ENCODE measurements around the gene PFDN5. TPM values are rescaled to one million over a fixed set of nuclear protein-coding genes. Genes with fewer than 3 reads are reported as not detected.

Gene PFDN5
- total and polyA plus RNA-seq, 12 donors: 307 to 1,216 (median 356) TPM

GRCh38 chr12:53299454-53300180 lies 4.3 kb downstream of the PFDN5 start, which contains the start of gene MYG1:
Gene MYG1 (plus strand): TSS chr12:53299695. CDS start chr12:53299738, 43 bp downstream.
- DNase-seq: peak; percentile 84 to 88
- ATAC-seq: peak; percentile 71 to 88 (median 81)
- H3K4me1 ChIP-seq: peaks cover 14 to 71% (median 52%) of the 10 kb centered on the region in 9 donors
- peak within 1 kb of the TSS; percentile 49 to 97 (median 83) for H3K4me3 ChIP-seq
- peak in 6 of 9 donors; percentile 6 to 49 (median 30) for TF ChIP-seq CTCF (IDR thresholded peaks at IDR 0.05)
- WGBS, 2 donors: 1% methylated on average over 50 to 51 of the region's 51 CpGs
- peak within 1 kb of the TSS; percentile 23 to 93 (median 80) for H3K27ac ChIP-seq
- intact Hi-C loops (cut with DNase I): loop anchor here in 2 of 10 donors (1.0 to 10.0 kb wide), 2 partner anchors 22 to 225 kb away; partner anchors contain the start of genes AAAS (in 1 of the 2) and SPRYD3 (in 1 of the 2)
- no peaks in the 10 kb centered on the region for H3K27me3 ChIP-seq
- H3K9me3 ChIP-seq: no peaks in the 10 kb centered on the region
- H3K36me3 ChIP-seq: peaks cover 0 to 59% (median 13%) of the 10 kb centered on the region in 9 donors

- Histone ChIP-seq H3K9me3 (no peaks in the 10 kb centered on the region), H3K4me3 (peak overlapping the region; percentile 49 to 97 (median 83)), H3K4me1 (peaks cover 14 to 66% (median 48%) of the 10 kb centered on the region in 9 donors), H3K27me3 (no peaks in the 10 kb centered on the region), H3K36me3 (peaks cover 0 to 61% (median 13%) of the 10 kb centered on the region in 9 donors), H3K27ac (peak overlapping the region; percentile 23 to 93 (median 80))
- ATAC-seq (no peak), DNase-seq (no peak)
- intact Hi-C loops (cut with DNase I): no loop called here
- 1 to 2% methylated on average over 12 of the region's 12 CpGs for WGBS, 2 donors
- no peak for TF ChIP-seq CTCF (IDR thresholded peaks at IDR 0.05)
These were observed 4.8 kb downstream of the PFDN5 start for GRCh38 chr12:53300187-53300586.

- DNase-seq: no peak
- Histone ChIP-seq H3K4me1 (peaks cover 9 to 44% (median 29%) of the 10 kb centered on the region in 9 donors), H3K27ac (no peak overlapping the region), H3K4me3 (no peak overlapping the region), H3K27me3 (no peaks in the 10 kb centered on the region), H3K9me3 (no peaks in the 10 kb centered on the region), H3K36me3 (peaks cover 0 to 77% (median 32%) of the 10 kb centered on the region in 9 donors)
- ATAC-seq: no peak
- intact Hi-C loops (cut with DNase I): no loop called here
- WGBS, 2 donors: 89 to 93% methylated on average over 5 of the region's 5 CpGs
- TF ChIP-seq CTCF (IDR thresholded peaks at IDR 0.05): no peak
These were observed 7.6 kb downstream of the PFDN5 start for GRCh38 chr12:53302903-53303302.

- intact Hi-C loops (cut with DNase I): no loop called here
These were observed 11.5 kb downstream of the PFDN5 start for GRCh38 chr12:53306826-53307225.

More at GRCh38 chr12:53306826-53307225, 11.5 kb downstream of the PFDN5 start:
- peaks cover 0 to 96% (median 60%) of the 10 kb centered on the region in 9 donors for H3K36me3 ChIP-seq
- H3K4me1 ChIP-seq: peaks cover 0 to 13% (median 6%) of the 10 kb centered on the region in 9 donors
- no peak overlapping the region for H3K4me3 ChIP-seq
- no peak for DNase-seq
- TF ChIP-seq CTCF (IDR thresholded peaks at IDR 0.05): no peak
- no peaks in the 10 kb centered on the region for H3K27me3 ChIP-seq
- no peaks in the 10 kb centered on the region for H3K9me3 ChIP-seq
- H3K27ac ChIP-seq: no peak overlapping the region
- WGBS, 2 donors: 94 to 95% methylated on average over 10 of the region's 10 CpGs
- no peak for ATAC-seq

Measured in heart right ventricle (tissue), 16 donors.